Epithelial cell of esophagus (primary cell): ENCODE measurements around the gene AHDC1.

ENCODE experiments used
- DNase-seq: peaks from one replicate; pipeline ENCODE4 v3.0.0; 2010; ENCODE audit warnings: low read depth
- H3K4me3 ChIP-seq: 2 replicates; pipeline ENCODE4 v1.5.1; 2011; ENCODE audit warnings: mild to moderate bottlenecking, low read length, control low read depth
- CTCF ChIP-seq: IDR thresholded peaks from 2 replicates; pipeline ENCODE4 v1.5.1; 2011; ENCODE audit warnings: low read depth, mild to moderate bottlenecking, low read length, control low read depth, inconsistent platforms; ENCODE audit not compliant: insufficient read depth; ENCODE audit errors: missing control alignments

Gene AHDC1

GRCh38 chr1:27566462-27567145 lies 37.3 kb downstream of the AHDC1 start:
- no peak for TF ChIP-seq CTCF
- H3K4me3 ChIP-seq: no peak overlapping the region
- no peak for DNase-seq

GRCh38 chr1:27564710-27565649 lies 39.0 kb downstream of the AHDC1 start:
- DNase-seq: no peak
- TF ChIP-seq CTCF: no peak
- no peak overlapping the region for H3K4me3 ChIP-seq

GRCh38 chr1:27563591-27564471 lies 40.1 kb downstream of the AHDC1 start:
- H3K4me3 ChIP-seq: no peak overlapping the region
- TF ChIP-seq CTCF: no peak

GRCh38 chr1:27563341-27563590 lies 40.7 kb downstream of the AHDC1 start:
- TF ChIP-seq CTCF: no peak
- no peak for DNase-seq
- no peak overlapping the region for H3K4me3 ChIP-seq

More at GRCh38 chr1:27563591-27564471, 40.1 kb downstream of the AHDC1 start:
- no peak for DNase-seq

GRCh38 chr1:27562534-27563340 lies 41.2 kb downstream of the AHDC1 start:
- no peak for TF ChIP-seq CTCF
- no peak overlapping the region for H3K4me3 ChIP-seq
- no peak for DNase-seq

GRCh38 chr1:27562021-27562420 lies 41.9 kb downstream of the AHDC1 start:
- H3K4me3 ChIP-seq: no peak overlapping the region
- no peak for DNase-seq
- no peak for TF ChIP-seq CTCF
